ENCODE measurements around the gene MERTK.

The MERTK gene

DNA sequence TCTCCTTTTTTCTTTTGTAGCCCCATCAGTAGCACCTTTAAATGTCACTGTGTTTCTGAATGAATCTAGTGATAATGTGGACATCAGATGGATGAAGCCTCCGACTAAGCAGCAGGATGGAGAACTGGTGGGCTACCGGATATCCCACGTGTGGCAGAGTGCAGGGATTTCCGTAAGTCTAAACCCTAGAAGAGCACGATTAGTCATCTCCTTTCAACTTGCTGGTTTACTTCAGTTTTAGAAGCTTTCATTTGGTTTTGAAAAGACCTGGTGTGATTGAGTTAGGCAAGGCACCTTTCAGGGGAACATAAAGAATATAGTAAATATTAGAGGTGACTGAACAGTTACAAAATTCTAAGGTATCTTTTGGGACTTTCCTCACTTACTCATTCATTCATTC, 84.4 kb downstream of the MERTK start:
- H3K36me3 ChIP-seq (ENCODE audit: insufficient read depth, low read length): peaks cover 5% of the 10 kb centered on the region; the same call in 1 of the 2 replicates
- H3K27me3 ChIP-seq (ENCODE audit: insufficient read depth, low read length): no peaks in the 10 kb centered on the region
- H3K27ac ChIP-seq (ENCODE audit: low read depth, low read length): no peak overlapping the region
- peaks cover 9% of the 10 kb centered on the region; the same call in 1 of the 2 replicates for H3K4me1 ChIP-seq (ENCODE audit: insufficient read depth, low read length)
- H3K9ac ChIP-seq (ENCODE audit: low read depth, low read length): no peak overlapping the region
- 94% methylated on average over 5 of the region's 5 CpGs for WGBS
- no peak overlapping the region for H3K4me3 ChIP-seq (ENCODE audit: low read length)
- H3K9me3 ChIP-seq (ENCODE audit: insufficient read depth, low read depth, low read length): no peaks in the 10 kb centered on the region

DNA sequence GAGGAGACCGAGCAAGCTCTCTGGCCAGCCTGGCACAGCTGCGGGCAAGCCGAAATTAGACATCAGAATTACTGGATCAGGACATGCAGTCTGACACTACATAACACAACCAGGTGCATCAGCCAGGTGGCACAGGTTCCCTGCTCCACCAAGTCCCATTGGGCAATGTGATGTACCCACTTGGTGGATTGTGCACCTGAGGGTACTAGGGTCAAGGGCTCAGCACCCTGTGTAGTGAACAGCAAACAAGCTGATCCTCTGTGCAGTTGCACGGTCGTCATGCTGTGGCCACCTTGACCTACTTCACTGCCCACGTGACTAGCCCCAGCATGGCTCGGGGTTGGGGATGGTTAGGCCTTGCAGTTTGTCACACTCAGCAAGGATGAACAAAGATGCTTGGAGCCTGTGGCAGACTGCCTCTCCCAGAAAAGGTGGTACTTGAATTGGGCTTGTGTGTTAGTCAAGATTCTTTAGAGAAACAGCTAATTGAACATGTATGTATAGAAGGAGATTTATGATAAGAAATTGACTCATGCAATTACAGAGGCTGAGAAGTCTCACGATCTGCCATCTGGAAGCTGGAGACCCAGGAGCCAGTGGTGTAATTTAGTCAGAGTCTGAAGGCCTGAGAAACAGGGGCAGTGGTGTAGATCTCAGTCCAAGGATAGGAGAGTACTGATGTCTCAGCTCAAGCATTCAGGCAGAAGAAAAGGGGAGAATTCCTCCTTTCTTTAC, 85.2 kb downstream of the MERTK start:
- H3K9ac ChIP-seq (ENCODE audit: low read depth, low read length): no peak overlapping the region
- 83% methylated on average over 8 of the region's 8 CpGs for WGBS
- H3K4me3 ChIP-seq (ENCODE audit: low read length): no peak overlapping the region
- H3K4me1 ChIP-seq (ENCODE audit: insufficient read depth, low read length): peaks cover 9% of the 10 kb centered on the region; the same call in 1 of the 2 replicates
- peaks cover 5% of the 10 kb centered on the region; the same call in 1 of the 2 replicates for H3K36me3 ChIP-seq (ENCODE audit: insufficient read depth, low read length)
- no peaks in the 10 kb centered on the region for H3K9me3 ChIP-seq (ENCODE audit: insufficient read depth, low read depth, low read length)
- H3K27me3 ChIP-seq (ENCODE audit: insufficient read depth, low read length): no peaks in the 10 kb centered on the region
- no peak overlapping the region for H3K27ac ChIP-seq (ENCODE audit: low read depth, low read length)

DNA sequence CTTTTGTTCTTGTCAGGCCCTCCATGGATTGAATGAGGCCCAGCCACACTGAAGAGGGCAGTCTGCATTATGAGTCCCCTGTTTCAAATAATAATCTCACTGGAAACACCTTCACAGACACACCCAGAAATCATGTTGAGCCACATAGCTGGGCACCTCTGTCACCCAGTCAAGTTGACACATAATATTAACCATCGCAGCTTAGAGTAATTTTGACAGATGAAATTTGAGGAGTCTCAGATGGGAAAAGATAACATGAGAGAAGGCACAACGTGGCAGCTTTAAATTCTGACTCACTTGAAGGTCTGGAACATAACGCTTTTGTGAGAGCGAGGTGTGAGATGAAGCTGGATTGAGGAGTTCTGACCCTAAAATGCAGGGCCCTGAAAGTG, 85.8 kb downstream of the MERTK start:
- H3K9me3 ChIP-seq (ENCODE audit: insufficient read depth, low read depth, low read length): no peaks in the 10 kb centered on the region
- no peak overlapping the region for H3K27ac ChIP-seq (ENCODE audit: low read depth, low read length)
- no peak overlapping the region for H3K9ac ChIP-seq (ENCODE audit: low read depth, low read length)
- H3K4me3 ChIP-seq (ENCODE audit: low read length): no peak overlapping the region
- H3K27me3 ChIP-seq (ENCODE audit: insufficient read depth, low read length): no peaks in the 10 kb centered on the region
- WGBS: 93% methylated on average over 4 of the region's 4 CpGs
- peaks cover 5% of the 10 kb centered on the region; the same call in 1 of the 2 replicates for H3K36me3 ChIP-seq (ENCODE audit: insufficient read depth, low read length)
- peaks cover 9% of the 10 kb centered on the region; the same call in 1 of the 2 replicates for H3K4me1 ChIP-seq (ENCODE audit: insufficient read depth, low read length)

DNA sequence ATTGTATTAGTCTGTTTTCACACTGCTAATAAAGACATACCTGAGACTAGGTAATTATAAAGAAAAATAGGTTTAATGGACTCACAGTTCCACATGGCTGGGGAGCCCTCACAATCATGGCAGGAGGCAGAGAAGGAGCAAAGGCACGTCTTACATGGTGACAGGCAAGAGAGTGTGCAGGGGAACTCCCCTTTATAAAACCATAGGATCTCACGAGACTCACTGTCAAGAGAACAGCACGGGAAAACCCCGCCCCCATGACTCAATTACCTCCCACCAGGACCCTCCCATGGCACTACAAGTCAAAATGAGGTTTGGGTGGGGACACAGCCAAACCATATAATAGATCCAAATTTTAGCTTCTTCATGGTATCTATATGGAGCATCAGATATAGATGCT, 87.1 kb downstream of the MERTK start:
- 80% methylated on average over 4 of the region's 4 CpGs for WGBS

DNA sequence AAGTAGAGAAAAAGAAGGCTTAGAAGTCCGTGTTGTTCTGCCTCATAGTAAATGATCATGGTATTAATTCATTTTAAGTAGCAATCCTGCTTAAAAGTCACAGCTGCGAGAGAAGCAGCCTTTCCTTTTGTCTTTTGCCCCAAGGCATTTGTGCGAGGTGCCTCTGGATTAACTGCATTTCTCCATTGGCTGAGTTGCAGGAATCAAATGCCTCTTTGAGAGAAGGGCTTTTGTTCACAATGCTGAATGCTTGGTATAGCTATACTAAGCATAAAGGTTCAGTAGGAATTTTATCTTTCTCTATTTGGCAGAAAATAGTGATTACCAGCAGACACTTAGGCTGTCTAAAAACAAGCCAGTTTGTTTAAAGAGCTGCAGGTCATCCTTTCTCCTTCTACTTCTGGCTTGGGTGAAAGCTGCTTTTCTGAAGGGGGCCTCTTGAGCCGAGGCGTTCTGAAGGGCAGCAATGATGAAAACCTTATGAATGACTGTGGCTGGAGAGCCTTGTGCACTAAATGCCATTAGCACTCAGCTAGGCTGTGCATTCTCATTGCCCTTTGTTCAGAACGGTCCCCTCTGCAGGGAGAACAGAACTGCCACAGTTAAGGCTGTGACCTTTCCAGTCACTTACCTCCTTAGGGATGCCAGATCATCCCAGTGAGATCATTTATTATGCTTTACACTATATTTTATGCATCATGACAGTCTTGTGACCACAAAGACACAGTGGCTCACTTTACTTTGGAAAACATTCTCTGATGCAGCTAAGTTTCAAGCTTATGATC, 87.9 kb downstream of the MERTK start:
- peaks cover 9% of the 10 kb centered on the region; the same call in 1 of the 2 replicates for H3K4me1 ChIP-seq (ENCODE audit: insufficient read depth, low read length)
- 68% methylated on average over 6 of the region's 6 CpGs for WGBS
- no peak overlapping the region for H3K27ac ChIP-seq (ENCODE audit: low read depth, low read length)

More for the DNA sequence above, 87.1 kb downstream of the MERTK start:
- H3K9ac ChIP-seq (ENCODE audit: low read depth, low read length): no peak overlapping the region
- H3K4me3 ChIP-seq (ENCODE audit: low read length): no peak overlapping the region
- H3K36me3 ChIP-seq (ENCODE audit: insufficient read depth, low read length): peaks cover 5% of the 10 kb centered on the region; the same call in 1 of the 2 replicates
- no peaks in the 10 kb centered on the region for H3K27me3 ChIP-seq (ENCODE audit: insufficient read depth, low read length)
- no peak overlapping the region for H3K27ac ChIP-seq (ENCODE audit: low read depth, low read length)
- peaks cover 9% of the 10 kb centered on the region; the same call in 1 of the 2 replicates for H3K4me1 ChIP-seq (ENCODE audit: insufficient read depth, low read length)
- no peaks in the 10 kb centered on the region for H3K9me3 ChIP-seq (ENCODE audit: insufficient read depth, low read depth, low read length)

DNA sequence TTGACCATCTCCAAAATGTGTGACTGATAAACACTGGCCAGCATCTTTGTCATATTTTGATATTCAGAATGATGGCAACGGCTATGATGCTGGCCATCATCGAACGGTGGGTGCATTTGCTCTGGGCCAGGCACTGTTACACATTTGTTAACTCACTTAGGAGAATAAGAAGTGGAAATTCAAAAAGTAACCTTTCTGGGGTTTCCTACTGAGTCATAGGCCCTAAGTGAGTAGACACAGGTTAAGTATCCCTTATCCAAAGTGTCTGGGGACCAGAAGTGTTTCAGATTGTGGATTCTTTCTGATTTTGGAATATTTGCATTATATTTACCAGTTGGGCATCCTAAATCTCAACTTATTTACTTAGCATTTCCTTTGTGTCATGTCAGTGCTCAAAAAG, 92.0 kb downstream of the MERTK start:
- Histone ChIP-seq H3K27ac (ENCODE audit: low read depth, low read length) (no peak overlapping the region), H3K9me3 (ENCODE audit: insufficient read depth, low read depth, low read length) (no peaks in the 10 kb centered on the region), H3K4me1 (ENCODE audit: insufficient read depth, low read length) (peaks cover 9% of the 10 kb centered on the region; the same call in 1 of the 2 replicates), H3K27me3 (ENCODE audit: insufficient read depth, low read length) (no peaks in the 10 kb centered on the region), H3K4me3 (ENCODE audit: low read length) (no peak overlapping the region), H3K36me3 (ENCODE audit: insufficient read depth, low read length) (no peaks in the 10 kb centered on the region), H3K9ac (ENCODE audit: low read depth, low read length) (no peak overlapping the region)
- WGBS: 91% methylated on average over 3 of the region's 3 CpGs

More for the DNA sequence above, 87.9 kb downstream of the MERTK start:
- Histone ChIP-seq H3K27me3 (ENCODE audit: insufficient read depth, low read length) (no peaks in the 10 kb centered on the region), H3K9me3 (ENCODE audit: insufficient read depth, low read depth, low read length) (no peaks in the 10 kb centered on the region), H3K4me3 (ENCODE audit: low read length) (no peak overlapping the region), H3K36me3 (ENCODE audit: insufficient read depth, low read length) (peaks cover 5% of the 10 kb centered on the region; the same call in 1 of the 2 replicates), H3K9ac (ENCODE audit: low read depth, low read length) (no peak overlapping the region)

DNA sequence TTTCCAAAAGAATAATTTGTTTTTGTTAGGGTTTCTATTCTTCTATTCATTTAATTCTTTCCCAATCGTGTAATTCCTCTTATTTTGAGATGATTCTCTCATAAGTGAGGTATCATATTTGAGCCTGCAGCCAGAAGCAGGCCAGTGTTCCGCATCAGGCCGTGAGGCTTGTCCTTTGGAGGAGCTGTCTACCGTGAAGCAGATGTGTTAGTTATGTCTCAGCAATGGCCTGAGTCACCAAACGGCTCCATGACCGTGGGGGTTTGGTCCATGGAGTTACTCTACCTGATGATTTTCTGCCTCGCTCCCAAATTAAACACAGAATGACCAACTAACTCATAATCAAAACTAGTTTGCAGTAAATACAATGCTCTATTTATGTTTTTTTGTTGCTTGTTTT, 92.4 kb downstream of the MERTK start:
- 96% methylated on average over 7 of the region's 7 CpGs for WGBS
- no peaks in the 10 kb centered on the region for H3K36me3 ChIP-seq (ENCODE audit: insufficient read depth, low read length)

DNA sequence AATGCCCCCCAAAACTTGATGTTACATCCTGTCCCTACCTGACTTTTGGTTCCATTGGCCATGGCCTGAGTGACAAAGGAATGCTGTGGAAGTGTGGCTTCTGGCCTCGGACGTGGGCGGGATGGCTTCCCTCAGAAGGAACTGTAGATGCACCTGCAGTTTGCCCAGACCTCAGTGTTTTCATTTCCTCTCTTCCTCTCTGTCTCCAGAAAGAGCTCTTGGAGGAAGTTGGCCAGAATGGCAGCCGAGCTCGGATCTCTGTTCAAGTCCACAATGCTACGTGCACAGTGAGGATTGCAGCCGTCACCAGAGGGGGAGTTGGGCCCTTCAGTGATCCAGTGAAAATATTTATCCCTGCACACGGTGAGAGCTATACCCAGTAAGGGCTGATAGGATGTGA, 95.6 kb downstream of the MERTK start:
- 93% methylated on average over 8 of the region's 8 CpGs for whole genome bisulfite sequencing
- H3K4me1 ChIP-seq (ENCODE audit: insufficient read depth, low read length): no peaks in the 10 kb centered on the region
- H3K27me3 ChIP-seq (ENCODE audit: insufficient read depth, low read length): no peaks in the 10 kb centered on the region
- H3K27ac ChIP-seq (ENCODE audit: low read depth, low read length): no peak overlapping the region
- H3K4me3 ChIP-seq (ENCODE audit: low read length): no peak overlapping the region
- no peaks in the 10 kb centered on the region for H3K9me3 ChIP-seq (ENCODE audit: insufficient read depth, low read depth, low read length)
- no peak overlapping the region for H3K9ac ChIP-seq (ENCODE audit: low read depth, low read length)
- H3K36me3 ChIP-seq (ENCODE audit: insufficient read depth, low read length): no peaks in the 10 kb centered on the region

More for the DNA sequence above, 92.4 kb downstream of the MERTK start:
- H3K9ac ChIP-seq (ENCODE audit: low read depth, low read length): no peak overlapping the region
- no peak overlapping the region for H3K4me3 ChIP-seq (ENCODE audit: low read length)
- H3K27ac ChIP-seq (ENCODE audit: low read depth, low read length): no peak overlapping the region
- H3K9me3 ChIP-seq (ENCODE audit: insufficient read depth, low read depth, low read length): no peaks in the 10 kb centered on the region
- H3K4me1 ChIP-seq (ENCODE audit: insufficient read depth, low read length): peaks cover 6% of the 10 kb centered on the region; the same call in 1 of the 2 replicates
- H3K27me3 ChIP-seq (ENCODE audit: insufficient read depth, low read length): no peaks in the 10 kb centered on the region

DNA sequence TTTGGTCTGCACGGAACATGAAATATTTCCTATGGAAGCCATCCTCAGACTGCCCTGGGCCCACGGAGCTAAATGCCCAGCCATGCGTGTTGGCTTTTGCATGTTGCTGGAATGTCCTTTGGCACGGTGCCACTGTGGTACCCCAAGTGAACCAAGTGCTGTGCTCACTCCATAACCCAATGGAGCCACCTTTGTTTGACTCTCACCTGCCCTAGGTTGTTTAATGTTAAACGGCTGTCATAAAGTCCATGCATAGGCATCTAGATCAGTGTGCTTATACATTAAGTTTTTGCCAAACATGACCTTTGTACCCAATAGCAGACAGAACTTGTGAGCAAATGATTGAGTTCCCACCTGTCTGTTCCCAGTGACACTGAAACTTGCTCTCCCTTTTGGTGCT, 96.7 kb downstream of the MERTK start:
- Histone ChIP-seq H3K36me3 (ENCODE audit: insufficient read depth, low read length) (no peaks in the 10 kb centered on the region), H3K27ac (ENCODE audit: low read depth, low read length) (no peak overlapping the region), H3K4me1 (ENCODE audit: insufficient read depth, low read length) (no peaks in the 10 kb centered on the region), H3K4me3 (ENCODE audit: low read length) (no peak overlapping the region), H3K27me3 (ENCODE audit: insufficient read depth, low read length) (no peaks in the 10 kb centered on the region), H3K9ac (ENCODE audit: low read depth, low read length) (no peak overlapping the region), H3K9me3 (ENCODE audit: insufficient read depth, low read depth, low read length) (no peaks in the 10 kb centered on the region)
- WGBS: 92% methylated on average over 5 of the region's 5 CpGs

DNA sequence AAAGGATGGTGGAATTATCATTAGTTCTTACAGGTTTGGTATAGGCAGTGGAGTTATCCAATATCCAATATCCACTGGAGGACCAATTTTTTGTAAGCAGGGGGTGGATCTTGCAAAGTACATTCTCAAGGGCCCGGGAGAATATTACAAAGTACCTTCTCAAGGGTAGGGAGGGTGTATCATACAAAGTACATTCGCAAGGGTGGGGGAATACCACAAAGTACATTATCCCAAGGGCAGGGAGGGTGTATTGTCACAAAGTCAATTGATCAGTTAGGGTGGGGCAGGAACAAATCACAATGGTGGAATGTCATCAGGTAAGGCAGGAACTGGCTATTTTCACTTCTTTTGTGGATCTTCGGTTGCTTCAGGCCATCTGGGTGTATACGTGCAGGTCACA, 101.4 kb downstream of the MERTK start:
- Histone ChIP-seq H3K4me1 (ENCODE audit: insufficient read depth, low read length) (no peaks in the 10 kb centered on the region), H3K36me3 (ENCODE audit: insufficient read depth, low read length) (0 out of 2 replicates have a peak, but pooled peaks cover 4% of the 10 kb centered on the region), H3K27ac (ENCODE audit: low read depth, low read length) (no peak overlapping the region), H3K9me3 (ENCODE audit: insufficient read depth, low read depth, low read length) (no peaks in the 10 kb centered on the region), H3K4me3 (ENCODE audit: low read length) (no peak overlapping the region), H3K9ac (ENCODE audit: low read depth, low read length) (no peak overlapping the region), H3K27me3 (ENCODE audit: insufficient read depth, low read length) (no peaks in the 10 kb centered on the region)
- 97% methylated on average over 3 of the region's 4 CpGs for WGBS
